ENCODE results near the gene MGAT5B. TPM values are rescaled to one million over a fixed set of nuclear protein-coding genes. Genes with fewer than 3 reads are reported as not detected.

MGAT5B gene
- total RNA-seq, 1 experiment from 2014 or later, result 4.4 TPM

DNA sequence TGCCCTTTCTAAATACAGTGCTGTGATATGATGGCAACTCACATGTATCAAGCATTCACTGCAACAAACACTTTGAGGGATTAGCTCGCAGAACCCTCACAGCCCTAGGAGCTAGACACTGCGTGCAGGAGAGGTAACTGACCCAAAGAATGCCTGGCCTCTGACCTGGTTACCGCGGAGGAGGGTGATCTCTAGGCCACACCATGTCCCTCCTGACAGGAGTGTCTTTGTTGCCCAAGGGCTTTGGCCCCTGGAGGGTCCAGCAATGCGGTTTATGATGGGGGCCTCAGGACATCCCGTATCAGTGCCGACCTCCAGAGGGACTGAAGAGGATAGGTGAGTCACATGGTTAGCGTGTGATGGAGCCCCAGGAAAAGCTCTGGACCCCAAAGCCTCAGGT, 130.6 kb downstream of the MGAT5B start:
- TF ChIP-seq RAD21 (IDR thresholded peaks at IDR 0.05; ENCODE audit: low read depth) (no peak), SIN3A (IDR thresholded peaks at IDR 0.05; ENCODE audit: low read depth) (no peak), JUND (IDR thresholded peaks at IDR 0.05) (no peak), CEBPB (IDR thresholded peaks at IDR 0.05; ENCODE audit: low read depth) (no peak), ELF1 (IDR thresholded peaks at IDR 0.05; ENCODE audit: borderline replicate concordance, low read depth) (no peak), SP1 (IDR thresholded peaks at IDR 0.05; ENCODE audit: low read depth) (no peak), ZNF274 (IDR thresholded peaks at IDR 0.05; ENCODE audit: low read depth, low read length) (no peak), ZFX (IDR thresholded peaks at IDR 0.05) (no peak), SRF (IDR thresholded peaks at IDR 0.05; ENCODE audit: low read depth) (no peak), FOSL1 (IDR thresholded peaks at IDR 0.05; ENCODE audit: low read depth) (no peak), POLR2A (IDR thresholded peaks at IDR 0.05; ENCODE audit: borderline replicate concordance, extremely low read depth, insufficient read depth, insufficient read length) (no peak), EZH2 (IDR thresholded peaks at IDR 0.05) (no peak)
- TF ChIP-seq, protein P1, sequence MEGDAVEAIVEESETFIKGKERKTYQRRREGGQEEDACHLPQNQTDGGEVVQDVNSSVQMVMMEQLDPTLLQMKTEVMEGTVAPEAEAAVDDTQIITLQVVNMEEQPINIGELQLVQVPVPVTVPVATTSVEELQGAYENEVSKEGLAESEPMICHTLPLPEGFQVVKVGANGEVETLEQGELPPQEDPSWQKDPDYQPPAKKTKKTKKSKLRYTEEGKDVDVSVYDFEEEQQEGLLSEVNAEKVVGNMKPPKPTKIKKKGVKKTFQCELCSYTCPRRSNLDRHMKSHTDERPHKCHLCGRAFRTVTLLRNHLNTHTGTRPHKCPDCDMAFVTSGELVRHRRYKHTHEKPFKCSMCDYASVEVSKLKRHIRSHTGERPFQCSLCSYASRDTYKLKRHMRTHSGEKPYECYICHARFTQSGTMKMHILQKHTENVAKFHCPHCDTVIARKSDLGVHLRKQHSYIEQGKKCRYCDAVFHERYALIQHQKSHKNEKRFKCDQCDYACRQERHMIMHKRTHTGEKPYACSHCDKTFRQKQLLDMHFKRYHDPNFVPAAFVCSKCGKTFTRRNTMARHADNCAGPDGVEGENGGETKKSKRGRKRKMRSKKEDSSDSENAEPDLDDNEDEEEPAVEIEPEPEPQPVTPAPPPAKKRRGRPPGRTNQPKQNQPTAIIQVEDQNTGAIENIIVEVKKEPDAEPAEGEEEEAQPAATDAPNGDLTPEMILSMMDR (IDR thresholded peaks at IDR 0.05 in 2 of 3, conservative IDR thresholded peaks at IDR 0.05 in 1 of 3; ENCODE audit: borderline replicate concordance in 1 of 3, insufficient read depth in 1 of 3, low read depth in 2 of 3, low read length in 2 of 3), result no peak
- TF ChIP-seq, protein P2, sequence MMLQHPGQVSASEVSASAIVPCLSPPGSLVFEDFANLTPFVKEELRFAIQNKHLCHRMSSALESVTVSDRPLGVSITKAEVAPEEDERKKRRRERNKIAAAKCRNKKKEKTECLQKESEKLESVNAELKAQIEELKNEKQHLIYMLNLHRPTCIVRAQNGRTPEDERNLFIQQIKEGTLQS (IDR thresholded peaks at IDR 0.05), result no peak
- no peak for DNase-seq (ENCODE audit: low read depth, low spot score)
- intact Hi-C loops (cut with micrococcal nuclease), result no loop called here
- ChIA-PET POLR2A (no interaction called here), RAD21 (ENCODE audit: low non-redundant PET in 1 of 2, low total read pairs in 2 of 2, uncharacterized antibody in 2 of 2, unreplicated experiment in 2 of 2) (no interaction called here), CTCF (interaction anchor here (0.5 to 1.6 kb wide), 2 partner anchors 57 to 86 kb away, joined by 3 read pairs; no protein-coding TSS in a partner anchor)
- H3K4me1 ChIP-seq (ENCODE audit: control insufficient read depth in 1 of 2, insufficient read depth in 2 of 2, low read length in 2 of 2), result peaks cover 14 to 27% of the 10 kb centered on the region in 2 experiments
- no peaks in the 10 kb centered on the region for H4K20me1 ChIP-seq (ENCODE audit: insufficient read depth)
- H3K36me3 ChIP-seq (ENCODE audit: control insufficient read depth in 1 of 2, insufficient read depth in 2 of 2, low read length in 2 of 2), result no peaks in the 10 kb centered on the region
- no peaks in the 10 kb centered on the region for H3K9me3 ChIP-seq (ENCODE audit: control insufficient read depth in 1 of 2, insufficient read depth in 1 of 2, low read depth in 1 of 2, low read length in 2 of 2)
- no peak overlapping the region for H3K4me3 ChIP-seq (replicated peaks in 1 of 2; ENCODE audit: low read depth in 1 of 2, low read length in 2 of 2)
- H3K4me2 ChIP-seq (ENCODE audit: low read length), result no peak overlapping the region
- no TSS peak for BruUV-seq (replicated peaks)
- no peaks in the 10 kb centered on the region for H3K9me2 ChIP-seq (ENCODE audit: insufficient read depth)
- peaks cover 4% of the 10 kb centered on the region; the same call in 1 of the 2 replicates for H3K27me3 ChIP-seq (ENCODE audit: insufficient read depth, low read length)
- H2AFZ ChIP-seq (ENCODE audit: low read depth, low read length, poor library complexity, severe bottlenecking), result no peak overlapping the region
- H3K27ac ChIP-seq (ENCODE audit: low read depth, low read length), result no peak overlapping the region
- ATAC-seq, result no peak
- H3K9ac ChIP-seq (ENCODE audit: low read length), result no peak overlapping the region
- no peaks in the 10 kb centered on the region for H3K79me2 ChIP-seq (ENCODE audit: insufficient read depth, low read length)

Other genes starting within 250 kb of the MGAT5B start
- not detected for gene ST6GALNAC1, start 224.6 kb upstream of the MGAT5B start, total RNA-seq (2021; ENCODE audit: unreplicated experiment)
- gene MXRA7, start 157.4 kb upstream of the MGAT5B start, total RNA-seq (2021; ENCODE audit: unreplicated experiment), result 57.1 TPM
- 47.6 TPM for gene JMJD6, start 141.8 kb upstream of the MGAT5B start, total RNA-seq (2021; ENCODE audit: unreplicated experiment)
- gene METTL23, start 141.6 kb upstream of the MGAT5B start, total RNA-seq (2021; ENCODE audit: unreplicated experiment), result 57.8 TPM
- gene SRSF2, start 131.1 kb upstream of the MGAT5B start, total RNA-seq (2021; ENCODE audit: unreplicated experiment), result 422 TPM
- 24.9 TPM for gene MFSD11, start 130.3 kb upstream of the MGAT5B start, total RNA-seq (2021; ENCODE audit: unreplicated experiment)